Gastrocnemius medialis (tissue), 4 donors: ENCODE results near the gene PPP1R7. TPM values are rescaled to one million over a fixed set of nuclear protein-coding genes. Genes with fewer than 3 reads are reported as not detected.
A peak's percentile ranks its signal among the peaks of the same experiment; 100 is the strongest.

ENCODE experiments used
- ATAC-seq, 2 donors: fragments of 150-250 bp; one replicate each; pipeline ENCODE4 v1.9.1; 2016
- DNase-seq, 2 donors: peaks; one replicate each; pipeline ENCODE4 v3.0.0-alpha.2; 2019
- H3K27ac ChIP-seq, 4 donors: fragments of 200-600 bp; sonication (generic); 1 replicate in 1 of 4; 2 replicates in 3 of 4; pipeline ENCODE4 v1.5.1; 2016 to 2018; ENCODE audit warnings: mild to moderate bottlenecking in 2 of 4, moderate library complexity in 1 of 4
- H3K27me3 ChIP-seq, 3 donors: fragments of 200-600 bp; sonication (generic) in 2 of 3; 1 replicate in 1 of 3; 2 replicates in 2 of 3; pipeline versions ENCODE4 v1.5.1 to v1.6.0; 2016 to 2019; ENCODE audit warnings: mild to moderate bottlenecking in 1 of 3, moderate library complexity in 1 of 3
- H3K36me3 ChIP-seq, 2 donors: fragments of 200-600 bp; sonication (generic) in 1 of 2; one replicate each; pipeline ENCODE4 v1.5.1; 2017 to 2018
- H3K4me1 ChIP-seq, 2 donors: fragments of 200-600 bp; sonication (generic) in 1 of 2; one replicate each; pipeline ENCODE4 v1.5.1; 2016 to 2017; ENCODE audit warnings: mild to moderate bottlenecking in 2 of 2
- H3K4me3 ChIP-seq, 4 donors: fragments of 200-600 bp; sonication (generic) in 3 of 4; 1 replicate in 1 of 4; 2 replicates in 3 of 4; pipeline ENCODE4 v1.5.1; 2016 to 2019; ENCODE audit warnings: mild to moderate bottlenecking in 2 of 4
- H3K9me3 ChIP-seq, 3 donors: fragments of 200-600 bp; sonication (generic) in 2 of 3; 1 replicate in 1 of 3; 2 replicates in 2 of 3; pipeline ENCODE4 v1.5.1; 2016 to 2019
- CTCF ChIP-seq, 5 experiments: fragments of 450-650 bp in 3 of 5; fragments of 200-600 bp in 2 of 5; sonication (generic) in 2 of 5; IDR thresholded peaks in 4 of 5; conservative IDR thresholded peaks in 1 of 5; 1 replicate in 4 of 5; 2 replicates in 1 of 5; pipeline ENCODE4 v1.5.1; 2016 to 2019; ENCODE audit warnings: antibody characterized with exemption in 5 of 5, mild to moderate bottlenecking in 3 of 5, moderate library complexity in 3 of 5
- POLR2A ChIP-seq, 2 donors: fragments of 450-650 bp; IDR thresholded peaks; one replicate each; pipeline ENCODE4 v1.6.1; 2017; ENCODE audit warnings: antibody characterized with exemption in 2 of 2, mild to moderate bottlenecking in 2 of 2, moderate library complexity in 2 of 2
- in situ Hi-C, 4 donors: fragments of 200-750 bp; cut with MboI; loops; one replicate each; pipeline versions ENCODE4 v1.15.0 to v1.8.0; 2017; ENCODE audit warnings: low sequenced_read_pairs in 4 of 4
- intact Hi-C: fragments of 100-400 bp; cut with DNase I; formaldehyde crosslinking; loops from one replicate; pipeline ENCODE4 v1.15.1; 2023; ENCODE audit warnings: low total_unique reads
- total RNA-seq, 4 donors: library from RNA; depleted of rRNA; stranded (reverse); fragments of >200 nt; gene quantifications; one replicate each; pipeline versions ENCODE4 v1.1.0 to v1.2.3, GENCODE V29; 2016

PPP1R7 gene
- total RNA-seq, 4 donors from 2014 or later: 58.6 to 87.8 (median 67.2) TPM

GRCh38 chr2:241216211-241216761, 66.0 kb downstream of the PPP1R7 start:
- TF ChIP-seq POLR2A (IDR thresholded peaks at IDR 0.05) (no peak), CTCF (IDR thresholded peaks at IDR 0.05 in 4 of 5, conservative IDR thresholded peaks at IDR 0.05 in 1 of 5) (no peak)
- Histone ChIP-seq H3K4me3 (no peak overlapping the region), H3K27ac (no peak overlapping the region), H3K36me3 (no peaks in the 10 kb centered on the region), H3K27me3 (no peaks in the 10 kb centered on the region), H3K4me1 (peaks cover 4 to 16% of the 10 kb centered on the region in 2 donors), H3K9me3 (no peaks in the 10 kb centered on the region)
- no peak for DNase-seq
- ATAC-seq: no peak
- intact Hi-C loops (loop anchor here (2.0 to 10.0 kb wide), 7 partner anchors 53 to 654 kb away; partner anchors contain the start of genes DUSP28, FARP2, MTERF4 and PASK), in situ Hi-C loops (no loop called here)

- in situ Hi-C loops: no loop called here
- intact Hi-C loops: loop anchor here (2.0 to 10.0 kb wide), 8 partner anchors 55 to 655 kb away; partner anchors contain the start of genes DUSP28, FARP2, HDLBP and MTERF4
- ATAC-seq (peak; percentile 69 to 81), DNase-seq (peak; percentile 29 to 74)
- no peaks in the 10 kb centered on the region for H3K36me3 ChIP-seq
- H3K27ac ChIP-seq: peak overlapping the region; percentile 73 to 94 (median 79)
- H3K4me3 ChIP-seq: peak overlapping the region; percentile 57 to 69 (median 63)
- TF ChIP-seq POLR2A (IDR thresholded peaks at IDR 0.05) (no peak), CTCF (IDR thresholded peaks at IDR 0.05 in 4 of 5, conservative IDR thresholded peaks at IDR 0.05 in 1 of 5) (peak in 1 of 5 experiments; percentile 13)
- H3K9me3 ChIP-seq: no peaks in the 10 kb centered on the region
- peaks cover 4 to 16% of the 10 kb centered on the region in 2 donors for H3K4me1 ChIP-seq
- H3K27me3 ChIP-seq: no peaks in the 10 kb centered on the region
These were observed 67.2 kb downstream of the PPP1R7 start for GRCh38 chr2:241217320-241218031.

- Histone ChIP-seq H3K9me3 (no peaks in the 10 kb centered on the region), H3K36me3 (no peaks in the 10 kb centered on the region), H3K4me1 (peaks cover 4 to 16% of the 10 kb centered on the region in 2 donors), H3K27me3 (no peaks in the 10 kb centered on the region), H3K27ac (peak overlapping the region in 3 of 4 donors; percentile 59 to 72 (median 63)), H3K4me3 (peak overlapping the region; percentile 57 to 64 (median 58))
- in situ Hi-C loops: no loop called here
- intact Hi-C loops: loop anchor here (2.0 to 10.0 kb wide), 6 partner anchors 54 to 656 kb away; partner anchors contain the start of genes DUSP28, FARP2, HDLBP and MTERF4
- DNase-seq (peak in 1 of 2 donors; percentile 38), ATAC-seq (peak in 1 of 2 donors; percentile 22)
- TF ChIP-seq CTCF (IDR thresholded peaks at IDR 0.05 in 4 of 5, conservative IDR thresholded peaks at IDR 0.05 in 1 of 5) (peak in 2 of 5 experiments; percentile 15 to 23), POLR2A (IDR thresholded peaks at IDR 0.05) (no peak)
These were observed 68.1 kb downstream of the PPP1R7 start for GRCh38 chr2:241218131-241219029.

GRCh38 chr2:241219030-241219382, 68.7 kb downstream of the PPP1R7 start:
- peaks cover 4 to 16% of the 10 kb centered on the region in 2 donors for H3K4me1 ChIP-seq
- DNase-seq (no peak), ATAC-seq (no peak)
- no peaks in the 10 kb centered on the region for H3K9me3 ChIP-seq
- no peaks in the 10 kb centered on the region for H3K36me3 ChIP-seq
- peak overlapping the region in 1 of 4 donors; percentile 72 for H3K27ac ChIP-seq
- H3K4me3 ChIP-seq: peak overlapping the region; percentile 57 to 64 (median 58)
- no peaks in the 10 kb centered on the region for H3K27me3 ChIP-seq
- in situ Hi-C loops (no loop called here), intact Hi-C loops (loop anchor here (2.0 to 10.0 kb wide), 6 partner anchors 53 to 657 kb away; partner anchors contain the start of genes DUSP28, FARP2, HDLBP and MTERF4)
- no peak for TF ChIP-seq CTCF (IDR thresholded peaks at IDR 0.05 in 4 of 5, conservative IDR thresholded peaks at IDR 0.05 in 1 of 5)
- TF ChIP-seq POLR2A (IDR thresholded peaks at IDR 0.05): no peak
